IMR-90 (cell line): ENCODE results near the gene ASIC2. TPM values are rescaled to one million over a fixed set of nuclear protein-coding genes. Genes with fewer than 3 reads are reported as not detected.

ENCODE experiments used
- ATAC-seq: fragments of 200-7000 bp; cut with Tn5 transposase; 2 replicates; pipeline ENCODE4 v1.9.1; 2020; ENCODE audit warnings: low read depth, mild to moderate bottlenecking, moderate library complexity
- BruUV-seq: library from RNA; stranded (reverse); fragments of 400-500 nt; replicated peaks from 2 replicates; lab custom pipeline; 2021; lab: Mats Ljungman, UMichigan
- CTCF ChIA-PET: fragments of 300-600 bp; formaldehyde crosslinking; extraction: SDS; loops from one replicate; lab custom pipeline; 2021; ENCODE audit warnings: antibody characterized with exemption; lab: Yijun Ruan, JAX
- POLR2A ChIA-PET: fragments of 300-600 bp; sonication (Branson Sonifier 250); formaldehyde crosslinking; loops from one replicate; lab custom pipeline; 2022; ENCODE audit warnings: antibody characterized with exemption; ENCODE audit not compliant: unreplicated experiment; lab: Charles Lee
- DNase-seq: peaks from one replicate; pipeline ENCODE4 v3.0.0; 2013
- H2AFZ ChIP-seq: replicated peaks from 2 replicates; pipeline ENCODE3; 2013; ENCODE audit warnings: low read length, mild to moderate bottlenecking; ENCODE audit not compliant: poor library complexity
- H2AK5ac ChIP-seq: 2 replicates; pipeline ENCODE4 v1.6.1; 2013; ENCODE audit warnings: low read depth, low read length, inconsistent platforms
- H2AK9ac ChIP-seq: replicated peaks from 2 replicates; pipeline ENCODE3; 2013; ENCODE audit warnings: mild to moderate bottlenecking, low read depth, low read length, moderate library complexity; ENCODE audit not compliant: poor library complexity
- H2BK120ac ChIP-seq: 2 replicates; pipeline ENCODE4 v1.6.1; 2013; ENCODE audit warnings: low read depth, low read length, inconsistent platforms
- H2BK15ac ChIP-seq: 3 replicates; pipeline ENCODE4 v1.6.1; 2013; ENCODE audit warnings: low read depth, low read length, inconsistent platforms
- H2BK20ac ChIP-seq: 2 replicates; pipeline ENCODE4 v1.6.1; 2013; ENCODE audit warnings: low read depth, mild to moderate bottlenecking, inconsistent platforms, low read length, moderate library complexity
- H2BK5ac ChIP-seq: 2 replicates; pipeline ENCODE4 v1.6.1; 2013; ENCODE audit warnings: mild to moderate bottlenecking, low read depth, low read length, inconsistent platforms; ENCODE audit not compliant: poor library complexity, severe bottlenecking
- H3K14ac ChIP-seq: replicated peaks from 2 replicates; pipeline ENCODE4 v1.6.1; 2013; ENCODE audit warnings: low read depth, low read length, inconsistent platforms
- H3K18ac ChIP-seq: 2 replicates; pipeline ENCODE4 v1.6.1; 2013; ENCODE audit warnings: low read depth, low read length, control low read depth
- H3K23ac ChIP-seq: 2 replicates; pipeline ENCODE4 v1.6.1; 2013; ENCODE audit warnings: low read depth, low read length, inconsistent platforms
- H3K27ac ChIP-seq: 2 replicates; pipeline ENCODE4 v1.5.1; 2013; ENCODE audit warnings: mild to moderate bottlenecking, control low read depth, low read length; ENCODE audit not compliant: insufficient read depth
- H3K27me3 ChIP-seq: 2 replicates; pipeline ENCODE4 v1.6.1; 2013; ENCODE audit warnings: low read length; ENCODE audit not compliant: control insufficient read depth, insufficient read depth
- H3K36me3 ChIP-seq: 2 replicates; pipeline ENCODE4 v1.6.1; 2013; ENCODE audit warnings: low read length, mixed read lengths; ENCODE audit not compliant: control insufficient read depth, insufficient read depth
- H3K4ac ChIP-seq: 2 replicates; pipeline ENCODE4 v1.6.1; 2013; ENCODE audit warnings: low read depth, low read length, inconsistent platforms
- H3K4me1 ChIP-seq: 2 replicates; pipeline ENCODE4 v1.6.1; 2013; ENCODE audit warnings: low read length, mixed read lengths; ENCODE audit not compliant: control insufficient read depth, insufficient read depth
- H3K4me2 ChIP-seq: 2 replicates; pipeline ENCODE4 v1.6.1; 2013; ENCODE audit warnings: low read depth, mild to moderate bottlenecking, control low read depth, low read length, moderate library complexity
- H3K4me3 ChIP-seq: 2 replicates; pipeline ENCODE4 v1.5.1; 2013; ENCODE audit warnings: low read depth, mild to moderate bottlenecking, control low read depth, low read length, moderate library complexity; ENCODE audit not compliant: insufficient read depth
- H3K56ac ChIP-seq: 2 replicates; pipeline ENCODE4 v1.6.1; 2013; ENCODE audit warnings: low read length, inconsistent platforms; ENCODE audit not compliant: insufficient read depth; ENCODE audit errors: extremely low read depth
- H3K79me1 ChIP-seq, 2 experiments: 2 replicates each; pipeline ENCODE4 v1.6.1; 2013; ENCODE audit warnings: low read length in 2 of 2, inconsistent platforms in 1 of 2, low read depth in 1 of 2
- H3K9ac ChIP-seq: 2 replicates; pipeline ENCODE4 v1.6.1; 2013; ENCODE audit warnings: low read depth, low read length, control low read depth
- H3K9me1 ChIP-seq: 2 replicates; pipeline ENCODE4 v1.6.1; 2013; ENCODE audit warnings: low read length, inconsistent platforms; ENCODE audit not compliant: insufficient read depth
- H3K9me3 ChIP-seq: 2 replicates; pipeline ENCODE4 v1.6.1; 2013; ENCODE audit warnings: low read length; ENCODE audit not compliant: control insufficient read depth, insufficient read depth
- H4K20me1 ChIP-seq: 2 replicates; pipeline ENCODE4 v1.6.1; 2013; ENCODE audit warnings: low read length, inconsistent platforms; ENCODE audit not compliant: insufficient read depth
- H4K5ac ChIP-seq: 2 replicates; pipeline ENCODE4 v1.6.1; 2013; ENCODE audit warnings: mild to moderate bottlenecking, low read depth, low read length, control low read depth
- H4K8ac ChIP-seq, 2 experiments: 2 replicates each; pipeline ENCODE4 v1.6.1; 2013; ENCODE audit warnings: low read depth in 2 of 2, low read length in 2 of 2, control low read depth in 1 of 2, inconsistent platforms in 1 of 2
- H4K91ac ChIP-seq: 2 replicates; pipeline ENCODE4 v1.6.1; 2013; ENCODE audit warnings: low read depth, low read length, inconsistent platforms; ENCODE audit not compliant: insufficient read depth
- BHLHE40 ChIP-seq: fragments of 150-350 bp; IDR thresholded peaks from 2 replicates; pipeline ENCODE4 v1.6.1; 2016; ENCODE audit warnings: mild to moderate bottlenecking, low read depth, low read length
- CEBPB ChIP-seq: IDR thresholded peaks from 2 replicates; pipeline ENCODE4 v1.6.1; 2012; ENCODE audit warnings: low read depth, low read length, improper control_type of control experiment
- CHD1 ChIP-seq: IDR thresholded peaks from 2 replicates; pipeline ENCODE4 v1.6.1; 2012; ENCODE audit warnings: low read depth, low read length, improper control_type of control experiment
- FOS ChIP-seq: fragments of 150-350 bp; IDR thresholded peaks from 2 replicates; pipeline ENCODE4 v1.6.1; 2016; ENCODE audit warnings: low read depth, low read length
- MAFK ChIP-seq: IDR thresholded peaks from 2 replicates; pipeline ENCODE4 v1.6.1; 2012; ENCODE audit warnings: low read depth, low read length, improper control_type of control experiment
- MAZ ChIP-seq: IDR thresholded peaks from 2 replicates; pipeline ENCODE4 v1.6.1; 2012; ENCODE audit warnings: low read depth, mild to moderate bottlenecking, low read length, improper control_type of control experiment, moderate library complexity, borderline replicate concordance
- MXI1 ChIP-seq: IDR thresholded peaks from 2 replicates; pipeline ENCODE4 v1.6.1; 2012; ENCODE audit warnings: low read depth, mild to moderate bottlenecking, low read length, moderate library complexity, borderline replicate concordance
- NFE2L2 ChIP-seq: fragments of 150-350 bp; IDR thresholded peaks from 2 replicates; pipeline ENCODE4 v1.6.1; 2016; ENCODE audit warnings: low read depth, mild to moderate bottlenecking, low read length
- POLR2A ChIP-seq: IDR thresholded peaks from 2 replicates; pipeline ENCODE4 v1.6.1; 2012; ENCODE audit warnings: mild to moderate bottlenecking, low read depth, low read length
- RAD21 ChIP-seq: IDR thresholded peaks from 2 replicates; pipeline ENCODE4 v1.6.1; 2012; ENCODE audit warnings: low read length, improper control_type of control experiment
- RCOR1 ChIP-seq: IDR thresholded peaks from 2 replicates; pipeline ENCODE4 v1.6.1; 2012; ENCODE audit warnings: mild to moderate bottlenecking, low read length, improper control_type of control experiment; ENCODE audit not compliant: insufficient replicate concordance
- RFX5 ChIP-seq: IDR thresholded peaks from 2 replicates; pipeline ENCODE4 v1.8.0; 2012; ENCODE audit warnings: low read depth, mild to moderate bottlenecking, low read length, moderate library complexity
- SMC3 ChIP-seq: fragments of 150-350 bp; IDR thresholded peaks from 2 replicates; pipeline ENCODE4 v1.6.1; 2016; ENCODE audit warnings: low read depth, mild to moderate bottlenecking, antibody characterized with exemption, low read length, moderate library complexity
- WGBS, 2 experiments: methylation state at CpG; one replicate each; pipeline versions ENCODE4 v1.1.5 to v1.1.7; 2013; ENCODE audit warnings: missing lambda C conversion rate in 2 of 2; ENCODE audit not compliant: insufficient read length in 1 of 2; ENCODE audit errors: extremely low coverage in 2 of 2; 5-methylcytosine and 5-hydroxymethylcytosine counted together
- dilution Hi-C: fragments of 300-500 bp; cut with HindIII; formaldehyde crosslinking; loops from one replicate; pipeline ENCODE4 v1.14.3; 2018; ENCODE audit warnings: low sequenced_read_pairs; ENCODE audit not compliant: unreplicated experiment
- in situ Hi-C: fragments of 300-500 bp; cut with MboI; formaldehyde crosslinking; loops from 3 replicates; pipeline ENCODE4 v1.14.3; 2019; ENCODE audit warnings: low sequenced_read_pairs, inconsistent platforms, mixed read lengths
- intact Hi-C: fragments of 100-400 bp; cut with micrococcal nuclease; formaldehyde crosslinking; loops from 2 replicates; pipeline ENCODE4 v1.10.0; 2022
- polyA plus RNA-seq, 3 experiments: library from polyadenylated mRNA; depleted of rRNA; stranded (reverse); fragments of >200 nt; gene quantifications; 2 replicates each; pipeline ENCODE4 v1.2.3, GENCODE V29; 2012; ENCODE audit warnings: low replicate concordance in 1 of 3
- total RNA-seq: library from RNA; depleted of rRNA; stranded (reverse); fragments of >200 nt; gene quantifications from 2 replicates; pipeline ENCODE4 v1.2.3, GENCODE V29; 2012
- TF ChIP-seq, protein P1 (sequence below): fragments of 150-350 bp; IDR thresholded peaks from 2 replicates; pipeline ENCODE4 v1.6.1; 2016; ENCODE audit warnings: low read depth, mild to moderate bottlenecking, low read length, moderate library complexity, borderline replicate concordance
- TF ChIP-seq, protein P2 (sequence below): fragments of 150-350 bp; IDR thresholded peaks from 2 replicates; pipeline ENCODE4 v1.6.1; 2017; ENCODE audit warnings: mild to moderate bottlenecking, antibody characterized with exemption, low read length, low read depth
- TF ChIP-seq, protein P3 (sequence below): conservative IDR thresholded peaks from 2 replicates; pipeline ENCODE4 v1.5.1; 2012; ENCODE audit warnings: mild to moderate bottlenecking, low read depth, low read length, improper control_type of control experiment

The ASIC2 gene
- total and polyA plus RNA-seq, 2 of the 4 experiments (the other 2 are of a cell fraction): under 0.01 to 0.15 TPM

DNA sequence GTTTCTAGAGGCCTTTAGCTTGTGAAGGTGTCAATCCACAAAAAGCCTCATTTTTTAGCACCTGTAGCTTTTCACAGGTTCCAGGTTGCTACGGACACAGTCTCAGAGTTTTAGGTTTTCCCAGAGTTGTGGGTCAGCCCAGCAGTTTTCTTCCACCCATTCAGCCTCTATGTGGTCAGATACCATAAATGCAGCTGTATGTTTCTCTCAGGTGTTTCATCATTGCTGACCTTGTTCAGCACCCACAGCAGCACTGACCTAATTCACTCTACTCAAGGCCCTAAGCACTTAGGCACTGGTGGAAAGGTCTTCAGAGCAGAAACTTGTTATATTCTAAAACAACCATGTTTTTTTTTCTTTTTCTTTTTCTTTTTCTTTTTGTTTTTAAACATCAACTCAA lies 316.5 kb downstream of the ASIC2 start:
- POLR2A ChIA-PET: no interaction called here
- Histone ChIP-seq H4K91ac (no peak overlapping the region), H4K5ac (no peak overlapping the region), H3K56ac (no peak overlapping the region), H3K9me3 (no peaks in the 10 kb centered on the region), H3K18ac (no peak overlapping the region), H4K20me1 (no peaks in the 10 kb centered on the region), H2AK9ac (no peak overlapping the region), H3K79me1 (no peaks in the 10 kb centered on the region), H2BK120ac (no peak overlapping the region), H2BK5ac (no peak overlapping the region), H3K4me2 (no peak overlapping the region), H2AK5ac (no peak overlapping the region), H4K8ac (no peak overlapping the region), H3K23ac (no peak overlapping the region), H3K9ac (no peak overlapping the region), H3K4ac (no peak overlapping the region), H3K4me1 (no peaks in the 10 kb centered on the region), H3K9me1 (no peaks in the 10 kb centered on the region), H3K27ac (no peak overlapping the region), H3K36me3 (no peaks in the 10 kb centered on the region), H2BK20ac (no peak overlapping the region), H3K27me3 (no peaks in the 10 kb centered on the region), H3K14ac (no peak overlapping the region), H2BK15ac (no peak overlapping the region), H2AFZ (no peak overlapping the region), H3K4me3 (no peak overlapping the region)
- no TSS peak for BruUV-seq
- in situ Hi-C loops: no loop called here
- TF ChIP-seq, protein P1, sequence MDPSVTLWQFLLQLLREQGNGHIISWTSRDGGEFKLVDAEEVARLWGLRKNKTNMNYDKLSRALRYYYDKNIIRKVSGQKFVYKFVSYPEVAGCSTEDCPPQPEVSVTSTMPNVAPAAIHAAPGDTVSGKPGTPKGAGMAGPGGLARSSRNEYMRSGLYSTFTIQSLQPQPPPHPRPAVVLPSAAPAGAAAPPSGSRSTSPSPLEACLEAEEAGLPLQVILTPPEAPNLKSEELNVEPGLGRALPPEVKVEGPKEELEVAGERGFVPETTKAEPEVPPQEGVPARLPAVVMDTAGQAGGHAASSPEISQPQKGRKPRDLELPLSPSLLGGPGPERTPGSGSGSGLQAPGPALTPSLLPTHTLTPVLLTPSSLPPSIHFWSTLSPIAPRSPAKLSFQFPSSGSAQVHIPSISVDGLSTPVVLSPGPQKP: no peak
- TF ChIP-seq BHLHE40 (no peak), FOS (no peak), SMC3 (no peak), MAFK (no peak), NFE2L2 (no peak), MAZ (no peak), RCOR1 (no peak), RFX5 (no peak), MXI1 (no peak), RAD21 (no peak), CEBPB (no peak), POLR2A (no peak), CHD1 (no peak)
- TF ChIP-seq, protein P2, sequence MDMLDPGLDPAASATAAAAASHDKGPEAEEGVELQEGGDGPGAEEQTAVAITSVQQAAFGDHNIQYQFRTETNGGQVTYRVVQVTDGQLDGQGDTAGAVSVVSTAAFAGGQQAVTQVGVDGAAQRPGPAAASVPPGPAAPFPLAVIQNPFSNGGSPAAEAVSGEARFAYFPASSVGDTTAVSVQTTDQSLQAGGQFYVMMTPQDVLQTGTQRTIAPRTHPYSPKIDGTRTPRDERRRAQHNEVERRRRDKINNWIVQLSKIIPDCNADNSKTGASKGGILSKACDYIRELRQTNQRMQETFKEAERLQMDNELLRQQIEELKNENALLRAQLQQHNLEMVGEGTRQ: no peak
- TF ChIP-seq, protein P3, sequence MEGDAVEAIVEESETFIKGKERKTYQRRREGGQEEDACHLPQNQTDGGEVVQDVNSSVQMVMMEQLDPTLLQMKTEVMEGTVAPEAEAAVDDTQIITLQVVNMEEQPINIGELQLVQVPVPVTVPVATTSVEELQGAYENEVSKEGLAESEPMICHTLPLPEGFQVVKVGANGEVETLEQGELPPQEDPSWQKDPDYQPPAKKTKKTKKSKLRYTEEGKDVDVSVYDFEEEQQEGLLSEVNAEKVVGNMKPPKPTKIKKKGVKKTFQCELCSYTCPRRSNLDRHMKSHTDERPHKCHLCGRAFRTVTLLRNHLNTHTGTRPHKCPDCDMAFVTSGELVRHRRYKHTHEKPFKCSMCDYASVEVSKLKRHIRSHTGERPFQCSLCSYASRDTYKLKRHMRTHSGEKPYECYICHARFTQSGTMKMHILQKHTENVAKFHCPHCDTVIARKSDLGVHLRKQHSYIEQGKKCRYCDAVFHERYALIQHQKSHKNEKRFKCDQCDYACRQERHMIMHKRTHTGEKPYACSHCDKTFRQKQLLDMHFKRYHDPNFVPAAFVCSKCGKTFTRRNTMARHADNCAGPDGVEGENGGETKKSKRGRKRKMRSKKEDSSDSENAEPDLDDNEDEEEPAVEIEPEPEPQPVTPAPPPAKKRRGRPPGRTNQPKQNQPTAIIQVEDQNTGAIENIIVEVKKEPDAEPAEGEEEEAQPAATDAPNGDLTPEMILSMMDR: no peak
- DNase-seq: no peak
- no CpG with 5 or more reads among the region's 1 CpG for WGBS, 2 experiments
- intact Hi-C loops: no loop called here
- no peak for ATAC-seq
- CTCF ChIA-PET: no interaction called here
- dilution Hi-C loops: no loop called here
